Testis (tissue), 3 donors: ENCODE measurements around the gene NFATC1. TPM values are rescaled to one million over a fixed set of nuclear protein-coding genes. Genes with fewer than 3 reads are reported as not detected.
A peak's percentile ranks its signal among the peaks of the same experiment; 100 is the strongest.

Experiments used
- DNase-seq: peaks from one replicate; pipeline ENCODE4 v3.0.0-alpha.2; 2019
- H3K27ac ChIP-seq, 2 donors: fragments of 200-600 bp; sonication (generic); one replicate each; pipeline ENCODE4 v1.5.1; 2019
- H3K27me3 ChIP-seq: fragments of 200-600 bp; sonication (generic); one replicate; pipeline ENCODE4 v1.5.1; 2019
- H3K36me3 ChIP-seq: fragments of 200-600 bp; sonication (generic); one replicate; pipeline ENCODE4 v1.5.1; 2017; ENCODE audit warnings: low read depth; ENCODE audit errors: missing control alignments
- H3K4me1 ChIP-seq: fragments of 200-600 bp; sonication (generic); one replicate; pipeline ENCODE4 v1.5.1; 2019
- H3K4me3 ChIP-seq, 2 donors: fragments of 200-600 bp; sonication (generic); one replicate each; pipeline ENCODE4 v1.5.1; 2017 to 2019
- H3K9me3 ChIP-seq: fragments of 200-600 bp; sonication (generic); one replicate; pipeline ENCODE4 v1.5.1; 2017
- CTCF ChIP-seq, 3 experiments: fragments of 450-650 bp in 2 of 3; fragments of 200-600 bp in 1 of 3; sonication (generic) in 1 of 3; IDR thresholded peaks; one replicate each; pipeline ENCODE4 v1.5.1; 2016 to 2019; ENCODE audit warnings: antibody characterized with exemption in 3 of 3, mild to moderate bottlenecking in 2 of 3, moderate library complexity in 1 of 3
- POLR2A ChIP-seq: fragments of 450-650 bp; IDR thresholded peaks from one replicate; pipeline ENCODE4 v1.6.1; 2017; ENCODE audit warnings: antibody characterized with exemption, mild to moderate bottlenecking, moderate library complexity
- WGBS, 2 donors: methylation state at CpG; one replicate each; pipeline ENCODE4 v1.1.5; 2018; 5-methylcytosine and 5-hydroxymethylcytosine counted together
- intact Hi-C: fragments of 100-400 bp; cut with DNase I; formaldehyde crosslinking; loops from one replicate; pipeline ENCODE4 v1.15.1; 2023; ENCODE audit warnings: low total_unique reads
- polyA plus RNA-seq: library from polyadenylated mRNA; stranded (reverse); fragments of 350-450 nt; fragmentation: Illumina TruSeq; extraction: RNeasy Lipid Tissue Mini Kit (QIAGEN cat#74804); gene quantifications from one replicate; pipeline ENCODE4 v1.2.3, GENCODE V29; 2014; ENCODE audit warnings: low read depth, low replicate concordance; ENCODE audit not compliant: insufficient read depth
- total RNA-seq, 2 donors: library from RNA; depleted of rRNA; stranded (reverse); fragments of >200 nt; gene quantifications; one replicate each; pipeline ENCODE4 v1.2.3, GENCODE V29; 2016

The NFATC1 gene
- total and polyA plus RNA-seq, 3 donors from 2014 or later, result 22.2 to 28.1 (median 27.5) TPM

- H3K9me3 ChIP-seq, result no peaks in the 10 kb centered on the region
- DNase-seq, result no peak
- TF ChIP-seq POLR2A (no peak), CTCF (IDR thresholded peaks at IDR 0.05) (no peak)
- H3K27ac ChIP-seq, result no peak overlapping the region
- intact Hi-C loops, result no loop called here
- 90 to 95% methylated on average over 3 to 8 of the region's 8 CpGs for WGBS, 2 donors
- H3K4me3 ChIP-seq, result no peak overlapping the region
- H3K36me3 ChIP-seq, result no peaks in the 10 kb centered on the region
- H3K27me3 ChIP-seq, result no peaks in the 10 kb centered on the region
- H3K4me1 ChIP-seq, result peaks cover 22% of the 10 kb centered on the region
These were observed 113.8 kb downstream of the NFATC1 start for GRCh38 chr18:79509536-79509930.

DNA sequence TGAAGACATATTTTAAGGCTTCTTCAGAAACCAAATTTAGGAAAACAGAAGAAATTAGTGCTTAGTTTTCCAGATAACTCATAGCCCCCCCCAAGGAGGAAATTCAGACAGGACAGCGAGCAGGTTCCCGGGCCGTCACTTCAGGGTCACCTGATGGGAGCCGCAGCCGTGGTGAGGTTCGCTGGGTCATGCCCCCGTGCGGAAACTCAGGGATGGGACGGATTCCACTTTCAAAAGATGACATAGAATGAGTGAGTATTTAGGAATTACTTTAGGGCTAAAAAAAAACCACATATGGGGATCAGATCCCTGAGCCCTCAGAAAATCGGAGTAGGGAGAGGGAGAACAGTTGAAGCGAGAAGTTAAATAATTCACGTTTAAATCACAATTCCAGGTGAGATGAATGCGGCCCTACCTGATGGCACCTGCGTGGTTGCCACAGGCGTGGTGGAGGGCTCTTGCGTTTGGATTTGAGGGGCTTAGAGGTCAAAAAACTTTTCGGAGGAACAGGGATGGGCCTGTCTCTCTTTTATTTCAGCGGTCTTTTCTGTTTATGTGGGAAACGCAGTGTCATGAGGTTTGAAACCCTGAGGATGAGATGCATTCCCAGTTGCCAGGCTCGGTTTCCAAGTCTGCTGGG, 114.4 kb downstream of the NFATC1 start:
- whole genome bisulfite sequencing, 2 donors, result 95 to 97% methylated on average over 20 of the region's 20 CpGs
- Histone ChIP-seq H3K4me3 (no peak overlapping the region), H3K36me3 (no peaks in the 10 kb centered on the region), H3K27ac (no peak overlapping the region), H3K27me3 (no peaks in the 10 kb centered on the region), H3K9me3 (no peaks in the 10 kb centered on the region), H3K4me1 (peaks cover 22% of the 10 kb centered on the region)
- no peak for TF ChIP-seq POLR2A
- no peak for TF ChIP-seq CTCF (IDR thresholded peaks at IDR 0.05)
- intact Hi-C loops, result no loop called here
- no peak for DNase-seq

DNA sequence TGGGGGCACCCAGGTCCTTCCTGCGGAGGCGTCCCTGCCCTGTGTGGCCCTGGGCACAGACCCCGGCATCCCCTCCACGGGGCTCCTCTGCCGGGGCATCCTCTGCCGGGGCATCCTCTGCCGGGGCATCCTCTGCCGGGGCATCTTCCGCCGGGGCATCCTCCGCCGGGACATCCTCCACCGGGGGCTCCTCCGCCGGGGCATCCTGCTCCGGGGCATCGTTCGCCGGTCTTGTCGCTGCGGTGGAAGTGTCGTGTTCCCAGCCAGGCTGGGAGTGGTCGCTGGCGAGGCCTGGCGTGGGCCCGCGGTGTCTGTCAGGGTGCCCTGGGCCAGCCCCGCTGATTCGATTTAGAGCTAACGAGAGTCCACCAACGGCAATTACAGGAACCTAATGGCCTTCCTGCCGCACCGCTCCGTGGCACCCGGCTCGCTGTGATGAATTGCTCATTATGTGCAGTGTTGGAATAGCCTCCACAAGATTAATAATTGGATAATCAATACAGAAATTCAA, 115.1 kb downstream of the NFATC1 start:
- H3K27ac ChIP-seq, result no peak overlapping the region
- intact Hi-C loops, result no loop called here
- H3K4me3 ChIP-seq, result no peak overlapping the region
- H3K9me3 ChIP-seq, result no peaks in the 10 kb centered on the region
- no peaks in the 10 kb centered on the region for H3K27me3 ChIP-seq
- WGBS, 2 donors, result 92 to 99% methylated on average over 15 to 35 of the region's 36 CpGs
- H3K36me3 ChIP-seq, result no peaks in the 10 kb centered on the region
- TF ChIP-seq POLR2A (no peak), CTCF (IDR thresholded peaks at IDR 0.05) (no peak)
- peaks cover 21% of the 10 kb centered on the region for H3K4me1 ChIP-seq
- DNase-seq, result no peak

GRCh38 chr18:79511271-79511670, 115.5 kb downstream of the NFATC1 start:
- Histone ChIP-seq H3K4me3 (no peak overlapping the region), H3K4me1 (peaks cover 16% of the 10 kb centered on the region), H3K27me3 (no peaks in the 10 kb centered on the region), H3K36me3 (no peaks in the 10 kb centered on the region), H3K27ac (no peak overlapping the region), H3K9me3 (no peaks in the 10 kb centered on the region)
- peak; percentile 1 for DNase-seq
- no peak for TF ChIP-seq CTCF (IDR thresholded peaks at IDR 0.05)
- intact Hi-C loops, result no loop called here
- WGBS, 2 donors, result 90 to 94% methylated on average over 20 to 21 of the region's 21 CpGs

GRCh38 chr18:79511671-79512301, 116.1 kb downstream of the NFATC1 start:
- WGBS, 2 donors, result 84 to 93% methylated on average over 19 to 32 of the region's 32 CpGs
- Histone ChIP-seq H3K27ac (no peak overlapping the region), H3K9me3 (no peaks in the 10 kb centered on the region), H3K4me3 (no peak overlapping the region), H3K4me1 (peaks cover 14% of the 10 kb centered on the region), H3K36me3 (no peaks in the 10 kb centered on the region), H3K27me3 (no peaks in the 10 kb centered on the region)
- intact Hi-C loops, result no loop called here
- peak; percentile 5 for DNase-seq
- no peak for TF ChIP-seq CTCF (IDR thresholded peaks at IDR 0.05)
- no peak for TF ChIP-seq POLR2A
